Effector CD8-positive, alpha-beta T cell (primary cell): Measurements from ENCODE around the gene UPF3B.
"Not testable (repeated sequence)": the region's sequence is repeated elsewhere in the genome, so short reads cannot be mapped to it uniquely, and the experiment has no call there.

Source experiments
- DNase-seq: peaks from one replicate; lab custom pipeline; 2025; lab: John Stamatoyannopoulos, UW

The UPF3B gene

GRCh38 chrX:119824221-119824620 is 28.5 kb downstream of the UPF3B start:
- DNase-seq = not testable (repeated sequence)

- not testable (repeated sequence) for DNase-seq
Measured at GRCh38 chrX:119821703-119822102, 31.1 kb downstream of the UPF3B start.

- DNase-seq = no peak
Measured at GRCh38 chrX:119817130-119817690, 35.6 kb downstream of the UPF3B start.

- no peak for DNase-seq
Measured at GRCh38 chrX:119816300-119816699, 36.5 kb downstream of the UPF3B start.

GRCh38 chrX:119809185-119809666 is 43.5 kb downstream of the UPF3B start:
- DNase-seq = no peak

GRCh38 chrX:119808461-119808860 is 44.3 kb downstream of the UPF3B start:
- not testable (repeated sequence) for DNase-seq

- DNase-seq = no peak
Measured at GRCh38 chrX:119802546-119802945, 50.2 kb downstream of the UPF3B start.

- DNase-seq = no peak
Measured at GRCh38 chrX:119801253-119802221, 51.2 kb downstream of the UPF3B start.

- DNase-seq = peak; percentile 71
Measured at GRCh38 chrX:119791437-119792231, 61.1 kb downstream of the UPF3B start, which contains the start of gene RPL39. RPL39 (minus strand) TSS chrX:119791630; CDS start chrX:119791576, 54 bp downstream.

- no peak for DNase-seq
Measured at GRCh38 chrX:119790977-119791436, 61.8 kb downstream of the UPF3B start.

GRCh38 chrX:119784747-119785446 is 67.9 kb downstream of the UPF3B start:
- peak; percentile 8 for DNase-seq
